GM19099 (cell line): ENCODE measurements around the gene MGAT5B.

Source experiments
- POLR2A ChIP-seq: IDR thresholded peaks from 3 replicates; pipeline ENCODE4 v1.6.1; 2011; ENCODE audit warnings: low read depth; ENCODE audit not compliant: insufficient read length; ENCODE audit errors: extremely low read depth

Gene MGAT5B

DNA sequence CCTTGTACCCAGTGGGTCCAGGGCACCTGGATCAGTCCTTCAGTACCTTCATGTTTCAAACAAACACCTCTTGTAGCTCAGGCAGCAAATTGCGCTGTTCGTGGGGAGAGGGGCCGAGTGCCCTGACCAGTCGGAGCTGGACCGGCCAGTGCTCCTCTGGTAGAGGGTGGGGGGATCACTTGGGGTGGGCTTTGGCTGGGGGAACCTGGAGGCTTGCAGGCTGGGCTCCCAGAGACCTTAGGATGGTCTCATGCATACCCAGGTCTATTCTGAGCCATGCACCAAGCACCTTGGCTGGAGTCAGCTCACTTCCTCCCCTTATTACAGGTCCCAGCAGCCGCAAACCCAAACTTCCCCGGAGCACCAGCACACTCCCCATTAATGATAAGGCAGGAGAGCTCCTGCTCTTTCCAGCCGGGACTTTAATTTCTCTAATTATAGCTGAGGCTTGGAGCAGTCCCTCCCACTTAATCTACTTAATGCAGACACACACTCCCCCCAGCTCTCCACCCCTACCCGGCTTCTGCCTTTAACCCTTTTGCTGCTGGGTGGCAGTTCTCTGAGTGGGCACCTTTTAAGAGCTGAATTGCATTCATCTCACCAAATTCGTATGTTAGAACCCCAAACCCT lies 26.3 kb upstream of the MGAT5B start:
- TF ChIP-seq POLR2A = no peak

DNA sequence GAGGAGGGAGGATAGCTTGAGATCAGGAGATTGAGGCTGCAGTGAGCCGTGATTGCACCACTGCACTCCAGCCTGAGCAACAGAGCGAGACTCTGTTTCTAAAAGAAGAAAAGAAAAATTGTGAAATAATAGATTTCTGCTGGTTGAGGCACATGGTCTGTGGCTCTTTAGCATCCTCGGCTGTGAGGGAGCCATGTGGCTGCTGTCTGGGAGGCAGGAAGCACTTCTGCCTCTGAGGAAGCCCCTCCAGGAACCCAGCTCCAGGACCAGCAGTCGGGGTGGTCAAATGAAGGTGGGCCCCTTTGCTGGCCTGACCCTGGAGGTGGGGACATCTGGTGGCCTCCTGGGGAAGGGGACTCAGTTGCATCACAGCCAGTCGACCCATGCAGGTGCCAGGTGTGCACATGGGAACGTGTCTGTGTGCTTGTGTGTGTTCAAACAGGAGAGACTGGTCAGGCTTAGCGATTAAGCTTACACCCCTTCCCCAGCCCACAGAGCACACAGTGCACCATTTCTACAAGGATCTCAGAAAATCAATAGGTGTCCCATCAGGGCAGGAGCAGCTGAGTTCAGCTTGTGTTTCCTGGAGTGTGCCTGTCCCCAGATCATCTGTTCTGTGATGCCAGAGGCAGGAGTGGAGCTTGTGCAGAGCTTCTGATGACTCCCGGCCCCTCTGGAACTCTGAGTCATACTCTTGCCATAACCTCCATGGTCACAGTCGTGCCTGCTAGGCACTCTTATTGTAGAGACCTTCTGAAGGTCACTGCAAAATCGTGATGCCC lies 24.3 kb upstream of the MGAT5B start:
- no peak for TF ChIP-seq POLR2A

DNA sequence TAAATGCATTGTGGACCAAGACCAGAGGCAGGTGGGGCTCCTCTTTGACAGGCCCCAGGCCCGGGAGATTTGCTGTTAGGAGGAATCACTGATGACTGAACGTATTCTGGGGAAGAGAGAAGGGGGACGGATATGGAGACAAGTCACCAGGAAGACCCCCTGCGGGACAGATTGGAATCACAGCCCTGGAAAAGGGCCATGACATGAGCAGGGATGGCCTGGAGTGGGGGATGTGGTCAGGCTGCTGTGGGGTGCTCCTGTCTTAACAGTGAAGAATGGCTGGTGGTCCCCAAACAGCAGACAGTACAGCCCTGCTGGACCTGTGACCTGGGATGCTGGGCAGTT lies 23.7 kb upstream of the MGAT5B start:
- TF ChIP-seq POLR2A = no peak

DNA sequence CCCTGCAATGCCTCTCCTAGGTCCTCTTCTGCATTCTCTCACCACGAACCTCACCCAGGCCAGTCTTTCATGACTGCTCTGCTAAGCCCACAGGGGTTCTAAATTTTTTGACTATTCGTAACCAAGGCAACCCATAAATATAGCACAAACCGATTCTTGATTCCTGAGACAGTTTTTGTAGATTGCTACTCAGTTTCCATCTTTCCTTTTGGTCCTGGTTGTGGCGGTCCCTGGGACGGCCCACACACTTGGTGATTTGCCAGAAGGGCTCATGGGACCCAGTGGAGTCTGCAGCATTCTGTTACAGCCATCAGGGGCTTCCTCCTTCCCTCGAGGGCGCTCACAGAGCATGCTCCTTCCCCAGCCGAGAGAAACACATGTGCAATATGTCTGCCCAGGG lies 23.4 kb upstream of the MGAT5B start:
- no peak for TF ChIP-seq POLR2A

DNA sequence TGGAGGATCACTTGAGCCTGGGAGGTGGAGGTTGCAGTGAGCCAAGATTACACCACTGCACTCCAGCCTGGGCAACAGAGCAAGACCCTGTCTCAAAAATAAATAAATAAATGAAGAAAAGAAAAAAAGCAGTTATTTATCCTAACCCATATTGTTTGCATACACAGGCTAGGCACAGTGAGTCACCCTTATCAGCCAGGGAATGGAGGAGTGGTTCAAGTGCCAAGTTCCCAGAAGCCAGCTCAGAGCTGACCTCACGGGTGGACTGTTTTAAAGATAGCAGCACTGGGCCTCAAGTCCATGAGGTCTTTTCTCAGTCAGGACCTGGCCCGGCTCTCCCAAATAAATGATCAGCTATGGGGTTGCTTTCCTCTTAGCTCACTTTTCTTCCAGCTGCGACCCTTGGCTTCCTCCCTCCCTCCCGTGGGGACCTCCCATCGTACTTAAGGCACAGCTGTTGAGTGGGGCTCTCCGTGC lies 22.6 kb upstream of the MGAT5B start:
- TF ChIP-seq POLR2A = no peak

DNA sequence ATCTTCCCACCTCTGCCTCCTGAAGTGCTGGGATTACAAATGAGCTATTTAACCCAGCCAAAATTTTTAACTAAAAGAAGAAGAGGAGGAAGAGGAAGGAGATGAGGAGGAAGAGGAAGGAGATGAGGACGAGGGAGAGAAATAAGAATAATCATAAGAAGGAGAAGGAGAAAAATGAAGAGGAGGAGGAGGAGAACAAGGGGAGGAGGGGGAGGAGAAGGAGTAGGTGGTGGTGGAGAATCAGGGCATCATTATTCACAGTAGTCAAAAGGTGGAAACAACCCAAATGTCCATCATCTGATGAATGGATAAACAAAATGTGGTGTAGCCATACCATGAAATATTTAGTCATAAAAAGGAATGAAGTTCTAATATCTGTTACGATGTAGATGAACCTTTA lies 21.2 kb upstream of the MGAT5B start:
- no peak for TF ChIP-seq POLR2A

DNA sequence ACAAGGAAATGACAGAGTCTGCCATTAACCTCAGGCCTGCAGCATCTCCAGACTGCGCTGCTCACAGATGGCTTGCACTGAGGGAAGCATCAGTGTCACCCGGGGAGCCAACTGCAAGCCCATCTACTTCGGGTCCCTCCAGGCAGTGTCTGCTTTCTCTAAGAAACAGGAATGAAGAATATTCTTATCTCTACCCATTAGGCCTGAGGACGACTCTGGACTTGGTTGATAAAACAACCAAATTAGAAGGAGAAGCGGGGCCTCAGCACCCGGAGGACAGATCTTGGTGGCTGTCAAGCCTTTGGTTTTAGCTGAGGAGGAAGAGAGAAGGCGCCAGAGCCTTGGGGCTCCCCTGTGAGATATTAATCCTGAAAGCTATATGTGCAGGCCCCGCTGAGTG lies 19.5 kb upstream of the MGAT5B start:
- no peak for TF ChIP-seq POLR2A

DNA sequence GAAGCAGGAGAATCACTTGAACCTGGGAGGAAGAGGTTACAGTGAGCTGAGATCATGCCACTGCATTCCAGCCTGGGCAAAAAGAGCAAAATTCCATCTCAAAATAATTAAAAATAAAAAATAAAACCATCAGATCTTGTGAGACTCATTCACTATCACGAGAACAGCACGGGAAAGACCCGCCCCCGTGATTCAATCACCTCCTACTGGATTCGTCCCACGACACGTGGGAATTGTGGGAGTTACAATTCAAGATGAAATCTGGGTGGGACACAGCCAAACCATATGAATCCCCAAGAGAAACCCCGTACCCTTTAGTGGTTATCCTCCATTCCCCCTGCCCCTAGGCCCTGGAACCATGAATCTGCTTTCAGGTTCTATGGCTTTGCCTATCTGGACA lies 15.4 kb upstream of the MGAT5B start:
- TF ChIP-seq POLR2A = no peak

DNA sequence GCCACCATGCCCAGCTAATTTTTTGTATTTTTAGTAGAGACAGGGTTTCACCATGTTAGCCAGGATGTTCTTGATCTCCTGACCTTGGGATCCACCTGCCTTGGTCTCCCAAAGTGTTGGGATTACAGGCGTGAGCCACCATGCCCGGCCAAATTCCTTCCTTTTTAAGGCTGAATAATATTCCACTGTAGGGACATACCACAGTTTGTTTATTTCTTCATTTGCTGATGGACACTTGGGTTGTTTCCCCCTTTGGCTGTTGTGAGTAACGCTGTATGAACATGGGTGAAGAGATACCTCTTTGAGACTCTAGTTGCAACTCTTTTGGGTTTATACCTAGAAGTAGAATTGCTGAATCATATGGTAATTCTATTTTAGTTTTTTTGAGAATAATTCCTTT lies 13.1 kb upstream of the MGAT5B start:
- TF ChIP-seq POLR2A = no peak

DNA sequence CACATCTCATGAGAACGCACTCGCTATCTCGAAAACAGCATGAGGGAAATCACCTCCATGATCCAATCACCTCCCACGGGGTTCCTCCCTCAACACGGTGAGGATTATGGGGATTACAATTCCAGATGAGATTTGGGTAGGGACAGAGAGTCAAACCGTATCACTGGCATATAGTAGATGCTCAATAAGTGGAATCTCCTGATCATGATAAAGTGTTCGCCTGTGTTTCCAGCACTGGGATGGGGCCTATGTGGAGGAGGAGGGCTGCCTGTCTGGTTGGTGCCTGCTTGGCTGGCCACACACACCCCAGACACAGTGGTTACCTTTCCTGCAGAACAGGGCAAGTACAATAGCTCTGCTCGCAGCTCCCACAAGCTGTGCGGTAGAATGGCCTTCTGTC lies 6.1 kb upstream of the MGAT5B start:
- no peak for TF ChIP-seq POLR2A

DNA sequence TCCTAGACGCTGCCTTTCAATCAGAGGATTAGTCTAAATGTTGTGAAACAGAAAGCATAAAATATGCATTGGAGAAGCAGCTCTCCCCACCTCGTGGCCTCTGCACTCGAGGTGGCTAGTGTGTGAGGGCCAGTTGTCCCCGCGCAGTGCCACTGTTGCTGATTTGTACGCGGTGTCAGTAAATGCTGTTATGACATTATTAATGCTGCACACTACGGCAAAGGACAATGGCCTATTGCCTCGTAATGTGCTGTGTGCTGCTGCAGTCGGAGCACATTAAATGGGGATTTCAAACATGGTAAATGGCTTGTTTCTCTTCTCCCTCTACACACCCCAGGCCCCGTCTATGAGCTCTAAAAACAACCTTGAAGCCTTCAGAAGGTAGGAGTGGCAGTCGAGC lies 5.7 kb upstream of the MGAT5B start:
- TF ChIP-seq POLR2A = no peak

DNA sequence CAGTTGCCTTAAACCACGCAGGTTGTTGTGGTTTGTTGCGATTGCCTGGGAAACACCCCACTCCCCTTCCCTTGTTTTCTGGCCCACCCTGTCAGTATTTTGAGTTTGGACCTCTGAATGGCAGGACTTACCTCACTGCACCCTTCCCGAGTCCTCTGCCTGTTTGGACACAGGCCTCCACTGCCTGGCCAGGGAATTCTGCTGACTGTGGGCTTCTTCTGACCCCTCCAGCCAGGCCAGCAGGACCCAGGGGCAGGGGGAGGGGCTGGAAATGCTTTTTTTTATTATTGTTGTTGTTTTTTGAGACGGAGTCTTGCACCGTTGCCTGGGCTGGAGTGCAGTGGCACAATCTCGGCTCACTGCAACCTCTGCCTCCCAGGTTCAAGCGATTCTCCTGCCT lies 4.2 kb upstream of the MGAT5B start:
- no peak for TF ChIP-seq POLR2A

DNA sequence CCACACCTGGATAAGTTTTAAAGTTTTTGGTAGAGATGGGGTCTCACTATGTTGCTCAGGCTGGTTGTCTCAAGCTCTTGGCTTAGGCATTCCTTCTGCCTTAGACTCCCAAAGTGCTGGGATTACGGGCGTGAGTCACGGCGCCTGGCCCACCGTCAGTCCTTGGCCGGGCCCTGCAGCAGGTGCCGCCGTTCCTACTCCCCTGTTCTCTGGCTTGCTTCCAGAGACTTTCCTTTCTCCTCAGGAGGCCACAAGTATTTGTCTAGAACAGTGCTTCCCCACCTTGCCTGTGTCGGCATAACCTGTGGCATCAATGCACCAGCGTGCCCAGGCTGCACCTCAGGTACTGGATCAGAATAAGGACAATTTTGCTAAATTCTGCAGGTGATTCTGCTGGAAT lies 3.0 kb upstream of the MGAT5B start:
- no peak for TF ChIP-seq POLR2A

DNA sequence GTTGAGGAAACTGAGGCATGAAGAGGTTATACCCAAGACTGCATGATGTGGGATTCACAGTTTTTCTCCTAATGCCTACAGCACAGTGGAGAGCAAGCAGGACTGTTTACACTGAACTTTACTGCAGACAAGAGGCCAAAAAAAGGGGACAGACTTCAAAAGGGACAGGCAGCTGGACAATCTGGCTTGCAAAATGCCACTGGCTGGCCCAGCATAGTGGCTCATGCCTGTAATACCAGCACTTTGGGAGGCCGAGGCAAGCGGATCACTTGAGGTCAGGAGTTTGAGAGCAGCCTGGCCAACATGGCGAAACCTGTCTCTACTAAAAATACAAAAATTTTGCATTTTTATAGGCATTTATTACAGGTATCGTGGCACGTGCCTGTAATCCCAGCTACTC lies 2.0 kb upstream of the MGAT5B start:
- no peak for TF ChIP-seq POLR2A

DNA sequence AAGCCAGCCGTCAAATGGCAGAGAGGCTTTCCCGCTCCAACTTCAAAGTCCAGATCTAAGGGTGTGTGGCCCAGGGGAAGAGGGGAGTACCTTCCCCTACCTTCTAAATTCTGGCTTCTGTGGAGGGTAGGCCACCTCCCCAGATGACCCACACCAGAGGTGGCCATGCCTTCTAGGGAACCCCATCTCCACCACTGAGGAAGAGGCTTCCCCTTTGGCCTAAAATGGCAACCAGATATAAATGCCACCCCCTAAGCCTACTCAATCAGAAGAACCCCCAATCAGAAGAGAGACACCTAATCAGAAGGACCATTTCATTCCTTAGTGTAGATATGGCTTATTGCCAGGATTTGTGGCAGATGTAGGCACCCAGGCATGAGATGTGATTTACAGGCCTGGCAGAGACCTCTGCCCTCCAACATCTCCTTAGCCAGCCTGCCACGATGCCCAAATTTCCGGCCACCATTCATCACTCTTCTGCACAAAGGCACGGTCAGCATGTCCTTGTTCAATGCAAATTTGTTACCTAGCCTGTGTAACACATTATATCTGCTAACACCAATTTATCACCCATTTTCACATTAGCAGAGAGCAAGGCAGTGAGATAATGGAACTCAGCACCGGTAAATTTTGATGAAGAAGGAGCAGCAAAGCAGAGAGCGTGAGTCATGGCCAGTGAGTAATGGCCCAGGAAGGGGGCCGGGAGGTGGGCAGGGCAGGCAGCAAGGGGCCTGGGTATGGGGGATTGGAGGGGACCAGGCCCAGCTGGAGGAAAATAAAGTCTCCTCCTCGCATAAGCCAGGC lies 1.2 kb upstream of the MGAT5B start:
- TF ChIP-seq POLR2A = no peak

DNA sequence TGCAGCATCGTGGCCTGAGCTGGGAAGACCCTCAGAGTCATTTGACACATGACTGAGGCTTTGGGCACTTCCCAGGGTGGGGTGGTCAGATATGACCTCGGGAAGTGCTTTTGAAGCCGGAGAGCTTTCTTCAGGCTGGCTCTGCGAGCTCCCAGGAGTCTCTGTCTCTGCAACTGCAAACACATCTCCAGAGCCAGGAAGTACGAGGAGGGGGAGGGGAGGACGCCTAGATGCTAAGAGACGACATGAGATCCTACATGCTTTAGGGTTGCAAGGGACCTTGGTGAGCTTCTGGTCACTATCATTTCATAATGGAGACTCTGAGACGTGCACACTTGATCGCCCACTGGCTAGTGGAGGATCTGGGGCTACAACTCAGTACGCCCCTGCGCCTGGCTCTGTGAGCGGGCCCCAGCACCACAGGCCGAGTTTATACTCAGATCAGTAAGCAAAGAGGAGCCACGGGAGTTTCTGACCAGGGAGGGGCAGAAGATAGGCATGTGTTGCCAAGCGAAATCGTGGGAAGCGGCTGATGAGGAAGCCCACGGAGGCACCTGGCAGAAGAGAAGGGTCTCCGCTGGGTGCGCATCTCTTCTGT lies 527 bp upstream of the MGAT5B start:
- TF ChIP-seq POLR2A = no peak
